OCI-LY1 (cell line): Measurements from ENCODE around the gene PGAP2.

Experiments used
- H2AFZ ChIP-seq: fragments of 200-600 bp; sonication (generic), shearing (Covaris generic); 2 replicates; pipeline ENCODE4 v1.6.0; 2014; ENCODE audit warnings: antibody characterized with exemption, mild to moderate bottlenecking, low read length
- H3F3A ChIP-seq: fragments of 200-600 bp; sonication (generic), shearing (Covaris generic); 2 replicates; pipeline ENCODE4 v1.6.0; 2014; ENCODE audit warnings: mild to moderate bottlenecking, antibody characterized with exemption, low read length, moderate library complexity; ENCODE audit not compliant: insufficient read depth
- H3K27ac ChIP-seq: fragments of 200-600 bp; sonication (generic); 2 replicates; pipeline ENCODE4 v1.5.1; 2014; ENCODE audit warnings: low read length, mixed run types, mild to moderate bottlenecking, low read depth; ENCODE audit not compliant: poor library complexity, severe bottlenecking
- H3K27me3 ChIP-seq: fragments of 200-600 bp; sonication (generic); 2 replicates; pipeline ENCODE4 v1.6.0; 2014; ENCODE audit warnings: antibody characterized with exemption, mild to moderate bottlenecking, low read length, moderate library complexity; ENCODE audit not compliant: insufficient read depth
- H3K36me3 ChIP-seq: fragments of 200-600 bp; sonication (generic); 2 replicates; pipeline ENCODE4 v1.6.1; 2014; ENCODE audit warnings: mild to moderate bottlenecking, antibody characterized with exemption, low read length, moderate library complexity, mixed read lengths; ENCODE audit not compliant: insufficient read depth
- H3K4me1 ChIP-seq: fragments of 200-600 bp; sonication (generic); 2 replicates; pipeline ENCODE4 v1.5.1; 2014; ENCODE audit warnings: mild to moderate bottlenecking, low read length, moderate library complexity; ENCODE audit not compliant: insufficient read depth, severe bottlenecking
- H3K4me2 ChIP-seq: fragments of 200-600 bp; sonication (generic), shearing (Covaris generic); 2 replicates; pipeline ENCODE4 v1.6.1; 2014; ENCODE audit warnings: low read length
- H3K4me3 ChIP-seq: fragments of 200-600 bp; sonication (generic); 2 replicates; pipeline ENCODE4 v1.5.1; 2014; ENCODE audit warnings: low read length, low read depth, mild to moderate bottlenecking, mixed read lengths; ENCODE audit not compliant: poor library complexity, severe bottlenecking
- H3K79me2 ChIP-seq: fragments of 200-600 bp; shearing (Covaris generic); 2 replicates; pipeline ENCODE4 v1.6.1; 2016; ENCODE audit warnings: mixed run types, low read length, mixed read lengths; ENCODE audit not compliant: insufficient read depth
- H3K9ac ChIP-seq: fragments of 200-600 bp; sonication (generic), shearing (Covaris generic); 2 replicates; pipeline ENCODE4 v1.6.1; 2014; ENCODE audit warnings: mild to moderate bottlenecking, low read length, mixed read lengths
- H3K9me2 ChIP-seq: fragments of 200-600 bp; sonication (generic), shearing (Covaris generic); 2 replicates; pipeline ENCODE4 v1.6.1; 2014; ENCODE audit warnings: low read depth, mild to moderate bottlenecking, low read length, mixed read lengths
- H3K9me3 ChIP-seq: fragments of 200-600 bp; shearing (Covaris generic); 2 replicates; pipeline ENCODE4 v1.6.1; 2014; ENCODE audit warnings: low read length, mixed read lengths
- H4K20me1 ChIP-seq: fragments of 200-600 bp; sonication (generic), shearing (Covaris generic); 2 replicates; pipeline ENCODE4 v1.6.0; 2016; ENCODE audit warnings: mild to moderate bottlenecking, low read length; ENCODE audit not compliant: insufficient read depth
- EZH2 ChIP-seq: fragments of 200-600 bp; sonication (generic), shearing (Covaris generic); IDR thresholded peaks from 2 replicates; pipeline ENCODE4 v1.8.0; 2017; ENCODE audit warnings: borderline replicate concordance, mixed run types, mild to moderate bottlenecking, antibody characterized with exemption, low read length, moderate library complexity, mixed read lengths
- TF ChIP-seq, protein P1 (sequence below): fragments of 200-600 bp; sonication (generic), shearing (Covaris generic); IDR thresholded peaks from 2 replicates; pipeline ENCODE4 v1.5.1; 2017; ENCODE audit warnings: mild to moderate bottlenecking, antibody characterized with exemption, low read length, moderate library complexity, mixed read lengths

PGAP2 gene

DNA sequence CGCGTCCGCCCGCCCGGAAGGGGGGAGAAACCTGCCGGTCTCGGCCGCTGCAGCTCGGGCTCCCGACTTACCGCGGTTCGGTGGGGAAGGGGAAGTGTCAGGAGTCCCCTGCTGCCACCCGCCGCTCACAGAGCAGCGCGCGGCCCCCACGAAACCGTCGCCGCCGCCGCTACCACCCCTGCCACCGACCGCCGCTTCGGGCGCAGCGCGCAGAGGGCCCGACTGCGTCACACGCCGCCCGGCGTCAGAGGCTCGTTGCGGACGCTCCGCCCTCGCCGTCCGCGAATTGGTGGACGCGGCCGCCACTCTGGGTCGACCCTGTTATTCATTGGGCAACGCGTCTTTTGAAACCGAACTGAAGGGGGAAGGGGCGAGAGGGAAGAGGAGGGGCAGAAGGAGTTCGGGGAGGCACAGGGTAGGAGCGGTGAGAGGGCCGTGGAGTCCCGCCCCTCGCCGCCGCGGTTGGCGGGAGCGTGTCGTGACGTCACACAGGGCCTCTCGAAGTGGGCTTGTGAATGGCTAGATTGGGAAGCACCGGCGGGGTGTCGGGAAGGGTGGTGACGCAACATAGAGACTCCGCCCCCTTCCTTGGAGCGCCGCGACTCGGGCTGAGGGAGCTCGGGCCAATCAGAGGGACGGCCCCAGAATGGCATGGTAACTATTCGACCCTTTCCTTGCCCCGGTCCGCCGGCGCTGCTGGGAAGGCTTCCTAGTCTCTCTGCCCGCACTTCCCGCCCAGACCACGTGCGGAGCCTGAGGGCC lies 10.8 kb upstream of the PGAP2 start, which contains the start of gene NUP98:
Gene NUP98, minus strand, starts transcription at position 226 of the 762 bp plus-strand sequence. CDS start 15,437 bp downstream, outside the sequence.
- H3K9me2 ChIP-seq: no peaks in the 10 kb centered on the region
- H3K27me3 ChIP-seq: no peaks in the 10 kb centered on the region
- peak within 1 kb of the TSS; percentile 78 for H3K27ac ChIP-seq
- 0 out of 2 replicates have a peak, but pooled peaks cover 3% of the 10 kb centered on the region for H4K20me1 ChIP-seq
- no peak for TF ChIP-seq EZH2
- TF ChIP-seq, protein P1, sequence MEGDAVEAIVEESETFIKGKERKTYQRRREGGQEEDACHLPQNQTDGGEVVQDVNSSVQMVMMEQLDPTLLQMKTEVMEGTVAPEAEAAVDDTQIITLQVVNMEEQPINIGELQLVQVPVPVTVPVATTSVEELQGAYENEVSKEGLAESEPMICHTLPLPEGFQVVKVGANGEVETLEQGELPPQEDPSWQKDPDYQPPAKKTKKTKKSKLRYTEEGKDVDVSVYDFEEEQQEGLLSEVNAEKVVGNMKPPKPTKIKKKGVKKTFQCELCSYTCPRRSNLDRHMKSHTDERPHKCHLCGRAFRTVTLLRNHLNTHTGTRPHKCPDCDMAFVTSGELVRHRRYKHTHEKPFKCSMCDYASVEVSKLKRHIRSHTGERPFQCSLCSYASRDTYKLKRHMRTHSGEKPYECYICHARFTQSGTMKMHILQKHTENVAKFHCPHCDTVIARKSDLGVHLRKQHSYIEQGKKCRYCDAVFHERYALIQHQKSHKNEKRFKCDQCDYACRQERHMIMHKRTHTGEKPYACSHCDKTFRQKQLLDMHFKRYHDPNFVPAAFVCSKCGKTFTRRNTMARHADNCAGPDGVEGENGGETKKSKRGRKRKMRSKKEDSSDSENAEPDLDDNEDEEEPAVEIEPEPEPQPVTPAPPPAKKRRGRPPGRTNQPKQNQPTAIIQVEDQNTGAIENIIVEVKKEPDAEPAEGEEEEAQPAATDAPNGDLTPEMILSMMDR: no peak
- peaks cover 28% of the 10 kb centered on the region for H3K4me1 ChIP-seq
- H3K9me3 ChIP-seq: no peaks in the 10 kb centered on the region
- peaks cover 36% of the 10 kb centered on the region for H3K36me3 ChIP-seq
- peak within 1 kb of the TSS; percentile 79 for H3K4me3 ChIP-seq
- H3K4me2 ChIP-seq: peak within 1 kb of the TSS; percentile 97
- no peaks in the 10 kb centered on the region for H3F3A ChIP-seq
- H2AFZ ChIP-seq: peak within 1 kb of the TSS; percentile 76; the same call in 1 of the 2 replicates
- H3K79me2 ChIP-seq: peaks cover 43% of the 10 kb centered on the region
- peak within 1 kb of the TSS; percentile 97 for H3K9ac ChIP-seq

DNA sequence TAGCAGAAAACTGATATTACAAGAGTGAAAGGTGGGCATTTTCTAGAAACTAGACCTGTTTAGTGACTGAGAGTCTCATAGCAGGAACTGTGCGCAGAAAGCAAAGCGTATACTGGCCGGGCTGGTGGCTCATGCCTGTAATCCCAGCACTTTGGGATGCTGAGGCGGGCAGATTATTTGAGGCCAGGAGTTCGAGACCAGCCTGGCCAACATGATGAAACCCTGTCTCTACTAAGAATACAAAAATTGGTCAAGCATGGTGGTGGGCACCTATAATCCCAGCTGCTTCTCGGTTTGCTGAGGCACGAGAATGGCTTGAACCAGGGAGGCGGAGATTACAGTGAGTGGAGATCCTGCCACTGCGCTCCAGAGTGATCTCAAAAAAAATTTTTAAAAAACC lies 9.2 kb upstream of the PGAP2 start:
- Histone ChIP-seq H3K36me3 (peaks cover 20% of the 10 kb centered on the region), H3K27me3 (no peaks in the 10 kb centered on the region), H3K4me1 (peaks cover 28% of the 10 kb centered on the region), H3K4me2 (peak overlapping the region; percentile 89; the same call in 1 of the 2 replicates), H2AFZ (no peak overlapping the region), H3K27ac (peak overlapping the region; percentile 25), H3F3A (no peaks in the 10 kb centered on the region), H3K4me3 (no peak overlapping the region), H3K9ac (no peak overlapping the region), H4K20me1 (0 out of 2 replicates have a peak, but pooled peaks cover 3% of the 10 kb centered on the region), H3K79me2 (peaks cover 30% of the 10 kb centered on the region), H3K9me3 (no peaks in the 10 kb centered on the region), H3K9me2 (no peaks in the 10 kb centered on the region)
- TF ChIP-seq EZH2: no peak
- TF ChIP-seq, protein P1: no peak

DNA sequence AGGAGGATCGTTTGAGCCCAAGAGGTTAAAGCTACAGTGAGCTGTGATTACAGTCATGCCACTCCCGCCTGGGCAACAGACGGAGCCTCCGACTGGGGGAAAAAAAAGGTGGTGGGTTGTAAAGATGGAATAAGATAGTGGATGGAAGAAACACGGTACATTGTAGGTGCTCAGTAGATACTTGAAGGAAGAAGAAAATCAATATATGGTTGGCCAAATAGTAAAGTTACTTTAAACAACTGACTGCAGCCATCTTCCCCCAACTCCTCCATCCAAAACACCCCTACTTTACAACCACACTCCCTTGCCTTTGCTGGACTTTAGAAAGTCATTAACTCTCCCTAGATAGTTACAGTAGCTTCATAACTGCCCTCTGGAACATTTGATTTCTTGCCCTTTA lies 8.5 kb upstream of the PGAP2 start:
- Histone ChIP-seq H3K9ac (no peak overlapping the region), H3K4me3 (no peak overlapping the region), H3K4me2 (no peak overlapping the region), H3K9me3 (no peaks in the 10 kb centered on the region), H3K27me3 (no peaks in the 10 kb centered on the region), H4K20me1 (0 out of 2 replicates have a peak, but pooled peaks cover 3% of the 10 kb centered on the region), H3K4me1 (peaks cover 28% of the 10 kb centered on the region), H3K9me2 (no peaks in the 10 kb centered on the region), H3K36me3 (peaks cover 13% of the 10 kb centered on the region), H3K27ac (no peak overlapping the region), H3K79me2 (peaks cover 23% of the 10 kb centered on the region), H2AFZ (no peak overlapping the region), H3F3A (no peaks in the 10 kb centered on the region)
- TF ChIP-seq EZH2: no peak
- TF ChIP-seq, protein P1: no peak
